Peyer's patch (tissue), 4 donors: ENCODE results near the gene EXOC3.

ENCODE experiments used
- CTCF ChIP-seq, 6 experiments: fragments of 450-650 bp in 4 of 6; fragments of 200-600 bp in 2 of 6; sonication (generic) in 1 of 6; IDR thresholded peaks; one replicate each; pipeline ENCODE4 v1.5.1; 2017 to 2019; ENCODE audit warnings: antibody characterized with exemption in 6 of 6, mild to moderate bottlenecking in 3 of 6, moderate library complexity in 1 of 6
- POLR2A ChIP-seq, 2 donors: fragments of 450-650 bp; IDR thresholded peaks; one replicate each; pipeline ENCODE4 v1.5.1; 2017; ENCODE audit warnings: antibody characterized with exemption in 2 of 2, mild to moderate bottlenecking in 2 of 2, moderate library complexity in 2 of 2

GRCh38 chr5:455806-456205, 12.8 kb downstream of the EXOC3 start:
- TF ChIP-seq POLR2A (IDR thresholded peaks at IDR 0.05) (no peak), CTCF (IDR thresholded peaks at IDR 0.05) (no peak)
